GM21423 (cell line): Measurements from ENCODE around the gene ZNF260.
"Not testable (repeated sequence)": the region's sequence is repeated elsewhere in the genome, so short reads cannot be mapped to it uniquely, and the experiment has no call there.

ENCODE experiments used
- ATAC-seq: cut with Tn5 transposase; IDR thresholded peaks from one replicate; pipeline ENCODE4 v1.9.1; 2021; ENCODE audit warnings: mild to moderate bottlenecking, moderate library complexity; ENCODE audit not compliant: unreplicated experiment

ZNF260 gene

DNA sequence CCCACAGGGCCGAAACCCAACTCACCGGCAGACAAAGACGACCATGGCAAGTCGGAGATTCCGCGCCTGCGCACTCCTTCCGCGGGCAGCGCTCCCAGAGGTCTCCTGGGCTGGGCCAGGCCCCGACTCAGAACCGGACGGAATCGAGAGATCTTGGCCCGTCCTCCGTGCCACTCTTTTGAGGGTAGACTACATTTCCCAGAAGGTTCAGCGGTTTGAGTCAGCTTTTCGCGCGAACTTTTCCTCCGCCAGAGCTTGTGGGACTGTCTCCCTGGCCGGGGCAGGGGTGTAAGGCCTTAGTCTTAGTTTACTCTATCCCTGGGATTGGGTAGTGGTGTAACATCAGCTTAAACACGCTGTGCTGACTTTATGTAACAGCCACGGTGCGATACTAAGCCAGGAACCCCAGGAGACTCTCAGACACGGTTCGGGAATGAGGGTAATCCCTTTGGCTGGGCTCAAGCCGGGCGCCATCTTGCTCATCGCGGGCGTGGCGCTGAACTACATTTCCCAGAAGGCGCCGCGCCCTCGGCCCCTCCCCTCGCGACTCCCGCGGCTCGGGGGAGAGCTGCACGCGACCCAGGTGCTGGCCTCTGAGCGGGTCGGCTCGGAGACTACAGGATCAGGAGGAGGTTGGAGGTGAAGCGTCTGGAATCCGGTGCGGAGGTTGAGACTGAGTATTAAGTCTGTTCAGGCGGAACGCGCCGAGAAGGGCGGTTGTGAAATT lies at the start of gene ZNF260:
TSS of gene ZNF260 (minus strand) at position 78 of the 727 bp plus-strand sequence. CDS start 13,033 bp downstream, outside the sequence.
- peak; percentile 87 for ATAC-seq

DNA sequence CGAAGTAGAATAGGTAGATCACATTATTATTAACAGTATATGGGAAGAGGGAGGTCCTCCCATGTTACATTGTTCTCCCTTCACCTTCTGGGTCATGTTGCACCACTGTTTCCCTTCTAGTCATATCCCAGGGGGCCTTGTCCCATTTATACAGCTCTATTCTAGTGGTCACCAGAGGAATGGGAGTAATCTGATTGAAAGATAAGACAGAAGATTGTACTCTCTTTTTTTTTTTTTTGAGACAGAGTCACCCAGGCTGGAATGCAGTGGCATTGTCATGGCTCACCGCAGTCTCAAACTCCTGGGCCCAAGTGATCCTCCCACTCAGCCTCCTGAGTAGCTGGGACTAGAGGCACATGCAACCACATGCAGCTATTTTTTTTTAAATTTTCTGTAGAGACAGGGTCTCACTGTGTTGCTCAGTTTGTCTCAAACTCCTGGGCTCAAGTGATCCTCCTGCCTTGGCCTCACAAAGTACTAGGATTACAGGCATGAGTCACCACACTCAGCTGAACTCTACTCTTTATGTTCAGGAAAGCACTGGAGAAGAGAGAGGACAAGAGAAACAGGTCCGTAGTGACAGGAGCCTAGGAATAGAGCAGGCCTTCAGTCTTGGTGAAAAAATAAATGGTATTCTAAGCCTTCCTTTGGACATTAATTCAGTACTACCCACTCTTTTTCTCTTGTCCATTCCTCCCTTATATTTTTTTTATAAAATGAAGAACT lies 49.4 kb upstream of the ZNF260 start:
- ATAC-seq: no peak

DNA sequence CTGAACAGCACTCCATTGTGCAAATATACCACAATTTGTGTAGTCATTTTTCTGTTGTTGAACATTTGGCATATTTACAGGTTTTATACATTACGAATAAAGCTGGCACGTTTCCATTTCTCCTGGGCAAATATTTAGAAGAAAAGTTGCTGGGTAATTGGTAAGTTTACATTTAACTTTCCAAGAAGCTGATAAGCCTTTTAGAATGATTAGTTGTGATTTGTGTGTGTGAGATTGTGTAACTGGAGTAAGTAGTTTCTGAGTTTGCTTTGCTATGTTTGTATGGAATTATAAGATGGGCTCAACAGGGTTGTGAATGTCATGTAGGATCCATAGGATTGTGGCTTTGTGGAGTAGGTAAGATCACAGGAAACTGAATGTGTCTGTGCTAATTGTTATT lies 46.7 kb upstream of the ZNF260 start:
- no peak for ATAC-seq

- ATAC-seq: no peak
Observed at GRCh38 chr19:36573895-36574720, 46.0 kb upstream of the ZNF260 start.

DNA sequence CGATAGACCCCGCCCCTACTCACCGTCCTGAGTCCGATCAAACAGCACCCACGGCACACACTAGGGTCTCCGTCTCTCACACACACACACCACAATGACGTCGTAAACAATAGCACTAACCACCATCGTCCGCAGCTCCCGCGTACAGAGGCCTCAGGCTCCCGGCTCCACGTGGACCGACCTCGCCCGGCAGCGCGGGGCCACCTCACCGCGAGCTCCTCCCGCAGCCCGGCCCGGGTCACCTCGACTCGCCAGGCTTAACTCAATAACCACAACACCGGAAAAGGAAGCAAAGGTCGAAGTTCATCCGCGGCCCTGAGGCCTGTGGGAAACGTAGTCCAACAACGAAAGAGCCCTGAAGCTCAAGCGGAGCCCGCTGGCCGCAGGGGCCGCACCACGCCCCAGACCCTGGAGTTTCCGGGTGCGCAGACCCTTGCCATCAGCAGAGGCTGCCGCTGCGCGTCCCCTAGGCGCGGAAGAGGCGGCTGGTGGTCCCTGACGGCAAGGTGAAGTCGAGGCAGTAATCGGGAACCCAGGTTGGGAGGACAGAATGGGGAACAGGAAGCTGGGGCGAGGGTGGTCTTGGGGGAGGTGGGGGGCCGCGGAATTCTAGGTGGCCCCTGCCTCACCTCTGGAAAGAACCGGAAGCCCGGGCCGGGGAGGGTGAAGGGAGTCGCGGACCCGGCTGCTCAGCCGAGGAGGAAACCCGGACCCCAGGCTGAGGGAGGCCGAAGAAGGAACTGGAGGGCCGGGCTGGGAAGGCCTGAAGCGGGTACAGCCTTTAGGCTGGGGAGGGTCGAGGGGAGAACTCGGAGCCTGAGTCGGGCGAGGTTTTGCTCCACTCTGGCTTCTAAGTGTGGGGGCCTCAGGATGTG lies 45.2 kb upstream of the ZNF260 start, which contains the start of gene ZNF529:
TSS of gene ZNF529 (minus strand) at position 273 of the 875 bp plus-strand sequence. CDS start 946 bp downstream, outside the sequence.
- ATAC-seq: peak; percentile 87

DNA sequence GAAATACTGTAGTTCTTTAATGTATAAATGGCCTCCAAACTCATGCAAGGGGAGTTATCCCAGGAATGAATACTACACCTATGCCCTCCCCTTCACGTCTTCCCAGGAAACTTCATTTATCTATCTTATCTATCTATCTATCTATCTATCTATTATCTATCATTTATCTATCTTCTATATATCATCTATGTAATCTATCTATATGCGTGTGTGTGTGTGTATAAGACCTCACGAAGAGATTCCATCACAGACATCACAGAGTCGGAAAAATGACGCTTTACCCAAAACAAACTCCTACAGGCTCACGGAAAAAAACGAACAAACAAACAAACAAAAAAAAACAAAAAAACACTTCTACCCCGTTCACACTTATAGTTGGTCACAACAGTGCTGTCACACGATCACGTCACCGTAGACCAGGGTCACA lies 44.5 kb upstream of the ZNF260 start:
- no peak for ATAC-seq

GRCh38 chr19:36564391-36564790 lies 36.3 kb upstream of the ZNF260 start:
- ATAC-seq: no peak

GRCh38 chr19:36547001-36547732 lies 19.1 kb upstream of the ZNF260 start:
- no peak for ATAC-seq

DNA sequence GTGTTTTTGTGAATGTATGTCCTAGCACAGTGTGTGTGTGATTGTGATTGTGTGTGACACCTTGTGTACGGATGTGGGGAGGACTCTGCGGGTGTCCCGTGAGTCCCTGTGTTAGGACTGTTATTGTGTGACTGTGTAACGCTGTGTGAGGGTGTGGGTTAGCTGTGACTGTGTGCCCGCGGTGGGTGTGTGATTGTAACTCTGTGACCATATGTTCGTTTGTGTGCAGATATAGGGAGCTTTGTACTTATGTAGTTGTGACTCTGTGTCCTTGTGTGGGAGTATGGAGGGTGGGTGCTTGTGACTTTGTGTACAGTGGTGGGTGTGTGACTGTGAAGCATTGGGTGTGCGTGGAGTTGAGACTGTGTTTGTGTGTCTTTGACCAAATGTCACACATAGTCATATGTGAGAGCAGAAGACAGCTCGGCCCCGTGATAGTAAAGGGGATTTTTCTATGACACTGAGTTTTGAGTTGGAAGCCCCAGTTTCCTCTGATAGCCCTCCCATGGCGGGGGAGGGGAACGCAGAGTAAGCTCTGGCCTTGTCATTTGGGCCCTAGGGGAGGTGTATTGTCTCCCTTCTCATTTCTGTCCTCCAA lies 949 bp upstream of the ZNF260 start:
- peak; percentile 13 for ATAC-seq

GRCh38 chr19:36527873-36528193 lies 238 bp downstream of the ZNF260 start:
- ATAC-seq: no peak

DNA sequence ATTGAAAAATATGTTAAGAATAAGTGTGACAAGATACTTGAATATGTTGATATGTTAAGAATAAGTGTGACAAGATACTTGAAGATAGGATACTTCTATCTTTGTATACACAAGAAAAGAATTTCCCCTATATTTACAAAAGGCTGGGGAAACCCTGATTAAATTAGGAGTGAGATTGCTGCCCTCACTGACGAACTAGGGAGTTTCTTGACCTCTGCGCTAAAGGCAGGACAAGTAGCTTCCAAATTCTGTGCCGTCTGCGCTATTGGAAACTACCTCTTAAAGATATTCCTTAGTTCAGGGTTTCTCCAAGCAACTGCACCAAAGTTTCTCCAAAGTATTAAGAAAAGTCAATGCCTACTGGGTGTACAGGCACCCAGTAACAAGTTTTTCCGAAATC lies 730 bp downstream of the ZNF260 start:
- ATAC-seq: no peak

GRCh38 chr19:36526581-36526980 lies 1.5 kb downstream of the ZNF260 start:
- no peak for ATAC-seq

- no peak for ATAC-seq
Observed at GRCh38 chr19:36524617-36525016, 3.5 kb downstream of the ZNF260 start.

GRCh38 chr19:36514012-36514612 lies 14.0 kb downstream of the ZNF260 start:
- ATAC-seq: no peak

DNA sequence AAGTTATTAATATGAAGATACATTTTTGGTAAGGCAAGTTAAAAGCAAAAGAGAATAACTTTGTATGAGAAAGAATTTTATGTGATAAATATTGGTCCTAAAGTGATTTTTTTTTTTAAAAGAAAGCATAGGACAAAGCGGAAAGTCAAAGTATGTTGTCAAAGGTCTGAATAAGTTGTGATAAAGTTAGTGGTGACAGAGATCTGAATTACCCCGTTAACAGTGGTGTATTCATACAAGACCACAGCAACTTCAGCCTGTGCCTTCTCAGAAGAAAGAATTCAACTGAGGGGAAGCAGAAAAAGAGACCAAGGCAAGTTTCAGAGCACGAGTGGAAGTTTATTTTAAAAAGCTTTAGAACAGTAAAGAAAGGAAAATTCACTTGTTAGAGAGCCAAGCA lies 19.7 kb downstream of the ZNF260 start:
- ATAC-seq: no peak

- ATAC-seq: no peak
Observed at GRCh38 chr19:36501973-36502372, 26.1 kb downstream of the ZNF260 start.

- ATAC-seq: no peak
Observed at GRCh38 chr19:36497001-36497400, 31.1 kb downstream of the ZNF260 start.

DNA sequence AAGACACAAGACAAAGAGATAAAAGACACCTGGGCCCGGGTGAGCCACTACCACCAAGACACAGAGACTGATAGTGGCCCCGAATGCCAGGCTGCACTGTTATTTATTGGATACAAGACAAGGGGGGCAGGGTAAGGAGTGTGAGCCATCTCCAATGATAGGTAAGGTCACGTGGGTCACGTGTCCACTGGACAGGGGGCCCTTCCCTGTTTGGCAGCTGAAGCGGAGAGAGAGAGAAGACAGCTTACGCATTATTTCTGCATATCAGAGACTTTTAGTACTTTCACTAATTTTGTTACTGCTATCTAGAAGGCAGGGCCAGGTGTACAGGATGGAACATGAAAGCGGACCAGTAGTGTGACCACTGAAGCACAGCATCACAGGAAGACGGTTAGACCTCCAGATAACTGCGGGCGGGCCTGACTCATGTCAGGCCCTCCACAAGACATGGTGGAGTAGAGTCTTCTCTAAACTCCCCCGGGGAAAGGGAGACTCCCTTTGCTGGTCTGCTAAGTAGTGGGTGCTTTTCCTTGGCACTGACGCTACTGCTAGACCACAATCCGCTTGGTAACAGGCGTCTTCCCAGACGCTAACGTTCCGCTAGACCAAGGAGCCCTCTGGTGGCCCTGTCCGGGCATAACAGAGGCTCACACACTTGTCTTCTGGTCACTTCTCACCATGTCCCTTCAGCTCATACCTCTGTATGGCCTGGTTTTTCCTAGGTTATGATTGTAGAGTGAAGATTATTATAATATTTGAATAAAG lies 35.2 kb downstream of the ZNF260 start:
- not testable (repeated sequence) for ATAC-seq
